GM23338 (cell line): ENCODE results near the gene TMEM204. TPM values are rescaled to one million over a fixed set of nuclear protein-coding genes. Genes with fewer than 3 reads are reported as not detected.

Source experiments
- ATAC-seq: fragments of 200-7000 bp; cut with Tn5 transposase; 3 replicates; pipeline ENCODE4 v1.9.1; 2020
- DNase-seq: peaks from one replicate; pipeline ENCODE4 v3.0.0-alpha.2; 2015; ENCODE audit warnings: low spot score
- H2AFZ ChIP-seq: fragments of 200-600 bp; sonication (generic); 2 replicates; pipeline ENCODE4 v1.8.0; 2016; ENCODE audit warnings: antibody characterized with exemption, mild to moderate bottlenecking, moderate library complexity
- H3F3A ChIP-seq: fragments of 200-600 bp; sonication (generic); replicated peaks from 2 replicates; pipeline ENCODE4 v1.8.0; 2017; ENCODE audit warnings: antibody characterized with exemption, mixed run types, low read depth
- H3K27ac ChIP-seq: fragments of 200-600 bp; sonication (generic); 2 replicates; pipeline ENCODE4 v1.6.1; 2016; ENCODE audit warnings: low read depth
- H3K27me3 ChIP-seq: fragments of 200-600 bp; sonication (generic); 2 replicates; pipeline ENCODE4 v1.8.0; 2016; ENCODE audit warnings: mild to moderate bottlenecking, mixed run types, moderate library complexity; ENCODE audit not compliant: insufficient read depth
- H3K36me3 ChIP-seq: fragments of 200-600 bp; sonication (generic); 2 replicates; pipeline ENCODE4 v1.8.0; 2016; ENCODE audit warnings: mild to moderate bottlenecking; ENCODE audit not compliant: insufficient read depth
- H3K4me1 ChIP-seq: fragments of 200-600 bp; sonication (generic); 2 replicates; pipeline ENCODE4 v1.8.0; 2016; ENCODE audit warnings: mild to moderate bottlenecking, moderate library complexity; ENCODE audit not compliant: insufficient read depth
- H3K4me2 ChIP-seq: fragments of 200-600 bp; sonication (generic); 2 replicates; pipeline ENCODE4 v1.7.1; 2017; ENCODE audit warnings: mixed run types
- H3K4me3 ChIP-seq: fragments of 200-600 bp; sonication (generic); 2 replicates; pipeline ENCODE4 v1.6.1; 2016; ENCODE audit warnings: mixed run types
- H3K79me2 ChIP-seq: fragments of 200-600 bp; sonication (generic); replicated peaks from 2 replicates; pipeline ENCODE4 v1.8.0; 2017; ENCODE audit warnings: mild to moderate bottlenecking; ENCODE audit not compliant: insufficient read depth
- H3K9me2 ChIP-seq: fragments of 200-600 bp; sonication (generic); 2 replicates; pipeline ENCODE4 v1.8.0; 2017; ENCODE audit not compliant: insufficient read depth
- H4K20me1 ChIP-seq: fragments of 200-600 bp; sonication (generic); replicated peaks from 2 replicates; pipeline ENCODE4 v1.8.0; 2017; ENCODE audit warnings: mild to moderate bottlenecking; ENCODE audit not compliant: insufficient read depth
- H3K27ac Mint-ChIP-seq: 2 replicates; pipeline ENCODE4 v1.8.0; 2020; ENCODE audit warnings: inconsistent platforms, mild to moderate bottlenecking, moderate library complexity, mixed read lengths
- H3K27me3 Mint-ChIP-seq: 3 replicates; pipeline ENCODE4 v1.8.0; 2022; ENCODE audit warnings: low read depth, mild to moderate bottlenecking, moderate library complexity, mixed read lengths, inconsistent platforms; ENCODE audit not compliant: insufficient read depth, poor library complexity
- H3K36me3 Mint-ChIP-seq: 3 replicates; pipeline ENCODE4 v1.8.0; 2021; ENCODE audit warnings: low read depth, mild to moderate bottlenecking, inconsistent platforms, moderate library complexity, mixed read lengths
- H3K4me1 Mint-ChIP-seq: 3 replicates; pipeline ENCODE4 v1.8.0; 2020; ENCODE audit warnings: mild to moderate bottlenecking, inconsistent platforms, mixed read lengths
- H3K4me3 Mint-ChIP-seq: 3 replicates; pipeline ENCODE4 v1.8.0; 2021; ENCODE audit warnings: moderate library complexity, mild to moderate bottlenecking, inconsistent platforms, mixed read lengths
- H3K9me3 Mint-ChIP-seq: 3 replicates; pipeline ENCODE4 v1.8.0; 2020; ENCODE audit warnings: moderate library complexity, mild to moderate bottlenecking, inconsistent platforms, mixed read lengths
- CREB1 ChIP-seq: fragments of 250-450 bp; sonication (Bioruptor Pico); IDR thresholded peaks from 2 replicates; pipeline ENCODE4 v1.5.0; 2020; ENCODE audit warnings: low read depth, mild to moderate bottlenecking, moderate library complexity
- CTCF ChIP-seq, 2 experiments: fragments of 200-600 bp in 1 of 2; sonication (generic) in 1 of 2; conservative IDR thresholded peaks; 2 replicates each; pipeline versions ENCODE4 v1.5.1 to v1.6.1; 2016 to 2017; ENCODE audit warnings: antibody characterized with exemption in 2 of 2, low read depth in 2 of 2, mild to moderate bottlenecking in 2 of 2, moderate library complexity in 1 of 2
- ETS1 ChIP-seq: IDR thresholded peaks from 2 replicates; pipeline ENCODE4 v1.6.1; 2016; ENCODE audit warnings: antibody characterized with exemption
- EZH2phosphoT487 ChIP-seq: fragments of 200-600 bp; sonication (generic); IDR thresholded peaks from one replicate; pipeline ENCODE4 v1.8.1; 2018; ENCODE audit warnings: antibody characterized with exemption; ENCODE audit not compliant: unreplicated experiment
- NANOG ChIP-seq: IDR thresholded peaks from 2 replicates; pipeline ENCODE4 v1.6.1; 2016; ENCODE audit warnings: antibody characterized with exemption, borderline replicate concordance
- POLR2AphosphoS5 ChIP-seq: IDR thresholded peaks from 2 replicates; pipeline ENCODE4 v1.6.1; 2016; ENCODE audit warnings: antibody characterized with exemption, low read depth
- ZNF114 ChIP-seq: fragments of 250-450 bp; sonication (Bioruptor Pico); IDR thresholded peaks from 2 replicates; pipeline ENCODE4 v1.5.0; 2020; ENCODE audit warnings: mild to moderate bottlenecking, moderate library complexity
- ZNF331 ChIP-seq: fragments of 250-450 bp; sonication (Bioruptor Pico); IDR thresholded peaks from 2 replicates; pipeline ENCODE4 v1.5.0; 2020; ENCODE audit warnings: low read depth, mild to moderate bottlenecking, moderate library complexity
- ZNF462 ChIP-seq: fragments of 250-450 bp; sonication (Bioruptor Pico); IDR thresholded peaks from 2 replicates; pipeline ENCODE4 v1.5.0; 2020; ENCODE audit warnings: mild to moderate bottlenecking, moderate library complexity
- polyA plus RNA-seq: library from polyadenylated mRNA; unstranded; fragments of >200 nt; fragmentation: Nextera tagmentation; extraction: Ambion mirVana; gene quantifications from 2 replicates; pipeline ENCODE4 v1.2.1, GENCODE V29; 2016
- total RNA-seq: library from RNA; depleted of rRNA; stranded (reverse); fragments of >200 nt; shearing (Covaris generic); gene quantifications from 2 replicates; pipeline ENCODE4 v1.2.3, GENCODE V29; 2014

TMEM204 gene
- total and polyA plus RNA-seq, 2 experiments from 2014 or later: 0.14 to 0.21 TPM

- H3K27me3 Mint-ChIP-seq: peaks cover 4% of the 10 kb centered on the region
- Histone ChIP-seq H3K79me2 (no peaks in the 10 kb centered on the region), H3K4me1 (no peaks in the 10 kb centered on the region), H3K4me2 (no peak overlapping the region), H4K20me1 (no peaks in the 10 kb centered on the region), H2AFZ (no peak overlapping the region), H3K9me2 (no peaks in the 10 kb centered on the region), H3K36me3 (no peaks in the 10 kb centered on the region), H3K27ac (no peak overlapping the region), H3K27me3 (no peaks in the 10 kb centered on the region), H3K4me3 (no peak overlapping the region), H3F3A (no peaks in the 10 kb centered on the region)
- peaks cover 21% of the 10 kb centered on the region for H3K36me3 Mint-ChIP-seq
- H3K9me3 Mint-ChIP-seq: no peaks in the 10 kb centered on the region
- no peak overlapping the region for H3K27ac Mint-ChIP-seq
- DNase-seq (no peak), ATAC-seq (no peak)
- TF ChIP-seq EZH2phosphoT487 (no peak), POLR2AphosphoS5 (no peak), NANOG (no peak)
- H3K4me3 Mint-ChIP-seq: no peak overlapping the region
- H3K4me1 Mint-ChIP-seq: peaks cover 7% of the 10 kb centered on the region; the same call in 2 of the 3 replicates
These were observed 21.5 kb downstream of the TMEM204 start for GRCh38 chr16:1554826-1555445.

- Histone ChIP-seq H3K4me2 (no peak overlapping the region), H3K79me2 (no peaks in the 10 kb centered on the region), H3F3A (no peaks in the 10 kb centered on the region), H4K20me1 (no peaks in the 10 kb centered on the region), H3K9me2 (no peaks in the 10 kb centered on the region), H3K4me1 (no peaks in the 10 kb centered on the region), H3K36me3 (no peaks in the 10 kb centered on the region), H3K27ac (no peak overlapping the region), H3K27me3 (no peaks in the 10 kb centered on the region), H3K4me3 (no peak overlapping the region), H2AFZ (no peak overlapping the region)
- Mint-ChIP-seq H3K27me3 (peaks cover 6% of the 10 kb centered on the region), H3K27ac (no peak overlapping the region), H3K9me3 (no peaks in the 10 kb centered on the region), H3K4me1 (peaks cover 7% of the 10 kb centered on the region; the same call in 2 of the 3 replicates), H3K4me3 (no peak overlapping the region), H3K36me3 (peaks cover 27% of the 10 kb centered on the region)
- DNase-seq (no peak), ATAC-seq (0 out of 3 replicates have a peak, but pooled peaks have one; percentile 24)
- TF ChIP-seq ZNF114 (CRISPR knock-in tag) (no peak), ZNF462 (no peak), CTCF (conservative IDR thresholded peaks at IDR 0.05; ENCODE audit: low read depth in 2 of 2) (no peak), ETS1 (no peak), CREB1 (no peak), EZH2phosphoT487 (no peak), ZNF331 (no peak), NANOG (no peak)
These were observed 22.8 kb downstream of the TMEM204 start for GRCh38 chr16:1556254-1556653.
